ENCODE results near the gene GPX4. TPM values are rescaled to one million over a fixed set of nuclear protein-coding genes. Genes with fewer than 3 reads are reported as not detected.

Gene GPX4
- total and polyA plus RNA-seq, 2 of the 13 experiments (the other 11 are each of a cell fraction or from before 2014, with no cell fraction given): 535 to 613 TPM

DNA sequence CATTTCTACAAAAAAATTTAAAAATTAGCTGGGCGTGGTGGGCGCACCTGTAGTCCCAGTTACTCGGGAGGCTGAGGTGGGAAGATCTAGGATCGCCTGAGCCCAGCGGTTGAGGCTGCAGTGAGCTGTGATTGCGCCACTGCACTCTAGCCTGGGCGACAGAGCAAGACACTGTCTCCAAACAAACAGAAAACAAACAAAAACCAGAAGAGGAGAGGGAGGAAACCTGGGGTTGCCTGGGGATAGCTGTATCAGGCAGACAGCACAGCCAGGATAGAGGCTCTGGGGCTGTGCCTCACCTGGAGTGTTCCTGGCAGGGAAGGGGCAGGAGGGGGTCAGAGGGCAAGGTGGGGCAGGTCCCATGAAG lies 6.0 kb upstream of the GPX4 start (continued):
- TF ChIP-seq, protein P1, sequence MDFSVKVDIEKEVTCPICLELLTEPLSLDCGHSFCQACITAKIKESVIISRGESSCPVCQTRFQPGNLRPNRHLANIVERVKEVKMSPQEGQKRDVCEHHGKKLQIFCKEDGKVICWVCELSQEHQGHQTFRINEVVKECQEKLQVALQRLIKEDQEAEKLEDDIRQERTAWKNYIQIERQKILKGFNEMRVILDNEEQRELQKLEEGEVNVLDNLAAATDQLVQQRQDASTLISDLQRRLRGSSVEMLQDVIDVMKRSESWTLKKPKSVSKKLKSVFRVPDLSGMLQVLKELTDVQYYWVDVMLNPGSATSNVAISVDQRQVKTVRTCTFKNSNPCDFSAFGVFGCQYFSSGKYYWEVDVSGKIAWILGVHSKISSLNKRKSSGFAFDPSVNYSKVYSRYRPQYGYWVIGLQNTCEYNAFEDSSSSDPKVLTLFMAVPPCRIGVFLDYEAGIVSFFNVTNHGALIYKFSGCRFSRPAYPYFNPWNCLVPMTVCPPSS (IDR thresholded peaks at IDR 0.05): no peak
- TF ChIP-seq ZNF235 (CRISPR knock-in tag; IDR thresholded peaks at IDR 0.05; ENCODE audit: borderline replicate concordance) (0 out of 2 replicates have a peak, but pooled peaks have one; percentile 0), SATB2 (CRISPR knock-in tag; IDR thresholded peaks at IDR 0.05) (no peak), NR2F6 (IDR thresholded peaks at IDR 0.05) (no peak; the same call in 1 of the 2 replicates), NR2F6 (CRISPR knock-in tag; IDR thresholded peaks at IDR 0.05) (peak; percentile 50), MATR3 (CRISPR knock-in tag; IDR thresholded peaks at IDR 0.05) (no peak), ZNF644 (CRISPR knock-in tag; IDR thresholded peaks at IDR 0.05; ENCODE audit: low read depth) (peak; percentile 47; the same call in 1 of the 2 replicates), NR1H2 (CRISPR knock-in tag; IDR thresholded peaks at IDR 0.05; ENCODE audit: borderline replicate concordance, low read depth) (no peak), POLR2AphosphoS5 (IDR thresholded peaks at IDR 0.05; ENCODE audit: low read depth, low read length) (no peak), ATF7-NPFF (CRISPR knock-in tag; IDR thresholded peaks at IDR 0.05; ENCODE audit: low read depth) (no peak), EP300 (IDR thresholded peaks at IDR 0.05; ENCODE audit: low read depth in 2 of 2, low read length in 2 of 2) (peak in 1 of 2 experiments; percentile 34; a peak in 1 of 4 replicates), EP300 (CRISPR knock-in tag; IDR thresholded peaks at IDR 0.05; ENCODE audit: borderline replicate concordance) (no peak), HCFC1 (IDR thresholded peaks at IDR 0.05; ENCODE audit: low read depth, low read length) (no peak), SP5 (CRISPR knock-in tag; IDR thresholded peaks at IDR 0.05; ENCODE audit: borderline replicate concordance, low read depth) (peak; percentile 52; the same call in 1 of the 2 replicates), MED1 (CRISPR knock-in tag; IDR thresholded peaks at IDR 0.05) (peak; percentile 82), GTF2F1 (IDR thresholded peaks at IDR 0.05; ENCODE audit: low read length) (no peak), MED13 (CRISPR knock-in tag; IDR thresholded peaks at IDR 0.05) (no peak), ZBTB1 (CRISPR knock-in tag; IDR thresholded peaks at IDR 0.05; ENCODE audit: borderline replicate concordance) (no peak)
- TF ChIP-seq, protein P2, sequence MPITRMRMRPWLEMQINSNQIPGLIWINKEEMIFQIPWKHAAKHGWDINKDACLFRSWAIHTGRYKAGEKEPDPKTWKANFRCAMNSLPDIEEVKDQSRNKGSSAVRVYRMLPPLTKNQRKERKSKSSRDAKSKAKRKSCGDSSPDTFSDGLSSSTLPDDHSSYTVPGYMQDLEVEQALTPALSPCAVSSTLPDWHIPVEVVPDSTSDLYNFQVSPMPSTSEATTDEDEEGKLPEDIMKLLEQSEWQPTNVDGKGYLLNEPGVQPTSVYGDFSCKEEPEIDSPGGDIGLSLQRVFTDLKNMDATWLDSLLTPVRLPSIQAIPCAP (CRISPR knock-in tag; IDR thresholded peaks at IDR 0.05; ENCODE audit: low read depth): no peak
- TF ChIP-seq, protein P3, sequence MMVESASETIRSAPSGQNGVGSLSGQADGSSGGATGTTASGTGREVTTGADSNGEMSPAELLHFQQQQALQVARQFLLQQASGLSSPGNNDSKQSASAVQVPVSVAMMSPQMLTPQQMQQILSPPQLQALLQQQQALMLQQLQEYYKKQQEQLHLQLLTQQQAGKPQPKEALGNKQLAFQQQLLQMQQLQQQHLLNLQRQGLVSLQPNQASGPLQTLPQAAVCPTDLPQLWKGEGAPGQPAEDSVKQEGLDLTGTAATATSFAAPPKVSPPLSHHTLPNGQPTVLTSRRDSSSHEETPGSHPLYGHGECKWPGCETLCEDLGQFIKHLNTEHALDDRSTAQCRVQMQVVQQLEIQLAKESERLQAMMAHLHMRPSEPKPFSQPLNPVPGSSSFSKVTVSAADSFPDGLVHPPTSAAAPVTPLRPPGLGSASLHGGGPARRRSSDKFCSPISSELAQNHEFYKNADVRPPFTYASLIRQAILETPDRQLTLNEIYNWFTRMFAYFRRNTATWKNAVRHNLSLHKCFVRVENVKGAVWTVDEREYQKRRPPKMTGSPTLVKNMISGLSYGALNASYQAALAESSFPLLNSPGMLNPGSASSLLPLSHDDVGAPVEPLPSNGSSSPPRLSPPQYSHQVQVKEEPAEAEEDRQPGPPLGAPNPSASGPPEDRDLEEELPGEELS (CRISPR knock-in tag; IDR thresholded peaks at IDR 0.05): peak; percentile 86
